PC-3 (cell line): Measurements from ENCODE around the gene APOC1.

Experiments
- CTCF ChIP-seq: fragments of 300-600 bp; sonication (generic); conservative IDR thresholded peaks from 2 replicates; pipeline ENCODE4 v1.5.1; 2017; ENCODE audit warnings: antibody characterized with exemption, low read depth, mild to moderate bottlenecking, low read length
- EZH2 ChIP-seq: fragments of 300-600 bp; sonication (generic); IDR thresholded peaks from one replicate; pipeline ENCODE4 v1.6.1; 2017; ENCODE audit warnings: antibody characterized with exemption, mild to moderate bottlenecking, low read length; ENCODE audit not compliant: unreplicated experiment
- EZH2phosphoT487 ChIP-seq: fragments of 300-600 bp; sonication (generic); IDR thresholded peaks from 2 replicates; pipeline ENCODE4 v1.6.1; 2018; ENCODE audit warnings: mild to moderate bottlenecking, antibody characterized with exemption, low read length, borderline replicate concordance

GRCh38 chr19:44874317-44874716, 40.1 kb upstream of the APOC1 start:
- TF ChIP-seq CTCF (no peak), EZH2phosphoT487 (no peak), EZH2 (no peak)
